Kidney glomerular epithelial cell (primary cell): ENCODE data around the gene MT1G.
"Not testable (repeated sequence)": the region's sequence is repeated elsewhere in the genome, so short reads cannot be mapped to it uniquely, and the experiment has no call there.

ENCODE experiments used
- DNase-seq: peaks from one replicate; lab custom pipeline; 2025; lab: John Stamatoyannopoulos, UW

The MT1G gene

GRCh38 chr16:56684926-56685590 is 17.2 kb upstream of the MT1G start:
- DNase-seq, result no peak

GRCh38 chr16:56684256-56684925 is 16.5 kb upstream of the MT1G start:
- DNase-seq, result no peak

DNA sequence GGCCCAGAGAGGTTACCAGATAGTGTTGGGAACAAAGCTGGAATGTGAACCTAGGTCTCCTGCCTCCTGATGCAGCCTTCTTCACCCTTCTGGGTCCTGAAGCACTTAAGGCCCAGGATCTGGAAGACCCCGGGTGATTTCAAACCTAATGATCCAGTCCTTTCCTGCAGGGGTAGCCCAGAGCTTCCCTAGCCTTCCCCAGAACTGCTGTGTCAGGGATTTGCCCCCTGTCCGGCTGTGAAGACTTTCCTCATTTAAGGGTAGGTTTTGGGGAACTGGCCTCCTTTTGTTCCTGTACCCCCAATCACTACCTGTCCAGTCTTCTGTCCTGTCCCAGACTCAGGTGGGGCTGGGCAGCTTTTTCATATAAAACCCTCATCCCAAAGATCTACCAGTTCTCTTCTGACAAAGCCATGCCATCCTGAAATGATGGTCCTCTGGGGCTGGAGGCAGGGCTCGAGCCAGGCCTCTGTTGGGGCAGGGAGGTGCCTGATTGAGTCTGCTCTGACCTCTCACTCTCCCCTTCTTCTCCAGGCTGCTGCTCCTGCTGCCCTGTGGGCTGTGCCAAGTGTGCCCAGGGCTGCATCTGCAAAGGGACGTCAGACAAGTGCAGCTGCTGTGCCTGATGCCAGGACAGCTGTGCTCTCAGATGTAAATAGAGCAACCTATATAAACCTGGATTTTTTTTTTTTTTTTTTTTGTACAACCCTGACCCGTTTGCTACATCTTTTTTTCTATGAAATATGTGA is 15.7 kb upstream of the MT1G start:
- no peak for DNase-seq

GRCh38 chr16:56682703-56683397 is 15.0 kb upstream of the MT1G start:
- DNase-seq, result no peak

DNA sequence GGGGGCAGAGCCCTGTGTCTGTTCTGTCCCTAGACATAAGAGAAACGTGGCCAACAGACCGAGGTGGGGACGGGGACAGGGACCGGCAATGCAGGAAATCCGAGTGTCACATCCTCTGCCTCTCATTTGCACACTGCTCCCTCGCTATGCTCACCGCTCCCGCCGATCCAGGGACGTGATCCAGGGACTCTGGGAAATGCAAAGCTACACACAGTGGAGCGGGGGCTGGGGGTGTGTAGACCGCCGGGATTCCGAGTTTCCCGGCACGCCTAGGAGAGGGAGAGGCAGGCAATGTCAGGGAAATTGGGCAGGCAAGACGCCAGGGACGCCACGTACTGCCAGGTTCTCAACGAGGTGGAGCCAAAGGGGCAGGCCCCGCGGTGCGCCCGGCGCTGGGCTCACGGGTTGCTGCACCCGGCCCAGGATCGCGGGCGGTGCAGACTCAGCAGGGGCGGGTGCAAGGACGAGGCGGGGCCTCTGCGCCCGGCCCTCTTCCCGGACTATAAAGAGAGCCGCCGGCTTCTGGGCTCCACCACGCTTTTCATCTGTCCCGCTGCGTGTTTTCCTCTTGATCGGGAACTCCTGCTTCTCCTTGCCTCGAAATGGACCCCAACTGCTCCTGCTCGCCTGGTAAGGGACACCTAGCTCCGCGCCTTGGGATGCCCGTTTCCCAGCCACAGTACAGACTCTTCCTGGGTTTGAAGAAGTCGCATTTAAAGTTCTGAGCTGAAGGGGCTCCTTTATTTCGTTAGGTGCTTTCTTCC is 14.3 kb upstream of the MT1G start, which contains the start of gene MT1X:
MT1X (plus strand) TSS at position 532 of the 764 bp plus-strand sequence; CDS start at position 603, 71 bp downstream.
- peak; percentile 82 for DNase-seq

- no peak for DNase-seq
These were observed 12.0 kb upstream of the MT1G start for GRCh38 chr16:56679818-56680217.

DNA sequence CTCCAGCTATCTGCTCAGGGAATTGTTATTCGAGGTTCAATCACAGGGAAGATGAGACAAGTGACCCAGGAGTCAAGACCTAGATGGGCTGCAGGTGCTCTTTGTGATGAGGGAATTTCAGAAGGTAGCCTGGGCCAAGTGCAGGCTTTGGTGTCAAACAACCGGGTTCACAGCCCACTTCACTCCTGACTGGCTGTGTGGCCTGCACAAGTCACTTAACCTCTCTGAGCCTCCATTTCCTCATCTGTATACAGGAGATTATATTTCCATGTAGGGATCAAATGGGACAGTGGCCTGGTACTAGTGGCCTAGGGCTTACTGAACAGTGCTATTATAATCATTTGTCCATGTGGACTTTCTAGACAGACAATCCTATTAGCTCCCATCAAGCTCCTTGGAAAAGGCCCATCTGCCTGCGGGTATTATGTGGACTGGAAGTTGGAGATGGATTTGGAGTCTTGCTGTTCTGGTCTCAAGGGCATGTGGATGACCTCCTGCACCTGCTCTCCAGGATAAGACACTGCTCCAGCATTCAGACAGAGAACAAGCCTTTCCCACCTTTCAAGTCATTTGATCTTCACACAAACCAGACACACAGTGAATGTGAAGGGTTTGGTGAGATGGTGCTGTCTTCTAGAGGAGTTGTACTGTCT is 11.3 kb upstream of the MT1G start:
- DNase-seq, result no peak

- DNase-seq, result no peak
These were observed 9.6 kb upstream of the MT1G start for GRCh38 chr16:56677474-56677873.

DNA sequence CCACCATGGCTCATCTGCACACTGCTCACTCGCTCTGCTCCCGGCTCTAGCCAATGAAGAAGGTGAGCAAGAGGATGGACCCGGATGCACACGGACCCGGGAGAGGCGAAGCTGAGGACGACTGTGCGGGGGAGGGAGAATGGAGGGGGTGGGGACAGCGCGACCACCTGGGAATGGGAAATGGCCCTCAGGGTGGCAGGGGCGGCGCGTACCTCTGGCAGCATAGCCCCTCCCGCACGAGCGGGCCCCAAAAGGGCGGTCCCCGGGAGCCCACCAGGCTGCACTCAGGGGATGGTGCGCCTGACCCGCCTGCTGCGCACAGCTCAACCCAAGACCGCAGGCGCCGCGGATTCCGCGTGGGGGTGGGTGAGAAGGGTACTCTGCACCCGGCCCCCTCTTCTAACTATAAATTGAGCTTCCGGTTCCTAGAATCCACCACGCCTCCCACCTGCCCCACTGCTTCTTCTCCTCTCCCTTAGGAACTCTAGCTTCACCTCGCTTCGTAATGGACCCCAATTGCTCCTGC is 7.9 kb upstream of the MT1G start:
- no peak for DNase-seq

- not testable (repeated sequence) for DNase-seq
These were observed 6.7 kb upstream of the MT1G start for GRCh38 chr16:56674570-56674969.

GRCh38 chr16:56673921-56674320 is 6.1 kb upstream of the MT1G start:
- peak; percentile 17 for DNase-seq

GRCh38 chr16:56672761-56673536 is 5.1 kb upstream of the MT1G start:
- no peak for DNase-seq

DNA sequence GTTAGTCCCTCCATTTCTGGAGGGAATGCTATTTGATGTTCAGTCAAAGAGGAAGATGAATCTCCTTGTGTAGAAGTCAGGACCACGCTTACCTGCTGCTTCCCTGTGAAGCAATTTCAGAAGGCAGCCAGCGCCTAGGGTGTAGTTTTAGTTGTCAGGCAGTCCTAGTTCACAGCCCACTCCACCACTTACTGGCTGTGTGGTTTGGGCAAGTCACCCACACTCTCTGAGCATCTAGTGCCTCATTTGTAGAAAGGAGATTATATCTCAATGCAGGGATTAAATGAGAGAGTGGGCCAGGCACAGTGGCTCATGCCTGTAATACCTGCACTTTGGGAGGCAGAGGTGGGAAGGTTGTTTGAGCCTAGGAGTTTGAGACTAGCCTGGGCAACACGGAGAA is 4.3 kb upstream of the MT1G start:
- DNase-seq, result not testable (repeated sequence)

DNA sequence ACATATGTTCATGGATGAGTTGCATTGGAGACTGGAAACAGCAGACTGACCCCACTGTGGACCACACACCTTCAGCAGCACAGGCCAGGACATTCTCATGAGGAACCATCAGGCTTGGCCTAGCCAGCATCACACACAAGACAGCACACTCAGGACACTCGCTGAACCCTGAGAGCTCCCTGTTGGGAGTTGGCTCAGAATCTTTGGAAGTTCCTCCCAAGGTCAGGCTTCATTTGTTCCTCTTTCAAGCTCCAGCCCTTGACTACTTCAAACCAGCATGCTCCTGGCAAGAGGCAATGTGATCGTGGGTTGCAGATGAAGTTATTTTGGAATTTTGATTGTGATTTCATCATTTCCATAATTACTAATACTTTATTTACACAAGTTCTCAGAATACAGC is 3.8 kb upstream of the MT1G start:
- not testable (repeated sequence) for DNase-seq

GRCh38 chr16:56670620-56670934 is 2.7 kb upstream of the MT1G start:
- DNase-seq, result no peak

DNA sequence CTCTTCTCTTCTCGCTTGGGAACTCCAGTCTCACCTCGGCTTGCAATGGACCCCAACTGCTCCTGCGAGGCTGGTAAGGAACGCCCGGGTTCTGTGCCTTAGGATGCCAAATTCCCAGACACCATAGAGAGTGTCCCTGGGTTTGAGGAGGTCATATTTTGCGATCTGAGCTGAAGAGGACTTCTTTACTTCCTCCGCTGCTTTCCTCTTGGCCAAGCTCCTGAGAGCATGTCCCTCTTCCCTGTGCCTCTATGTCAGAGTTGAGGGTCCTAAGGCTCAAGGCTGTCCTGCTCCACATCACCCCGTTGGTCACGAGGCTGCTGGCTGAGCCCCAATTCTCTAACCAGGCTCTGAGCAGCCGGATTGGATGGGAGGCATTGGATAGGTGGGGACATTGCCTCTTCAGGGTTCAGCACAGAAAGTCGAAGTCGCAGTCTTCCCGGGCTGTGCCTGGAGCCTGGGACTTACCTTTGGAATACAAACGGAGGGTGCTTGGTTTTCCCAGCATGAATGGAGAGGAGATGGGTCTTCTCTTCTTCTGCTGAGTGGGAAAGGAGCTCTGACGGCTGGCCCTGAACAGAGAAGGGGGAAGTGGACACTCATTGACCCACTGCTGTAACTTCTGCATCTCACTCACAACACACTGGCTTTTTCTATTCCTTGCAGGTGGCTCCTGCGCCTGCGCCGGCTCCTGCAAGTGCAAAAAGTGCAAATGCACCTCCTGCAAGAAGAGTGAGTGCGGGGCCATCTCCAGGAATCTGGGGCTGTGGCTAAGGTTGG is 2.2 kb upstream of the MT1G start:
- no peak for DNase-seq

DNA sequence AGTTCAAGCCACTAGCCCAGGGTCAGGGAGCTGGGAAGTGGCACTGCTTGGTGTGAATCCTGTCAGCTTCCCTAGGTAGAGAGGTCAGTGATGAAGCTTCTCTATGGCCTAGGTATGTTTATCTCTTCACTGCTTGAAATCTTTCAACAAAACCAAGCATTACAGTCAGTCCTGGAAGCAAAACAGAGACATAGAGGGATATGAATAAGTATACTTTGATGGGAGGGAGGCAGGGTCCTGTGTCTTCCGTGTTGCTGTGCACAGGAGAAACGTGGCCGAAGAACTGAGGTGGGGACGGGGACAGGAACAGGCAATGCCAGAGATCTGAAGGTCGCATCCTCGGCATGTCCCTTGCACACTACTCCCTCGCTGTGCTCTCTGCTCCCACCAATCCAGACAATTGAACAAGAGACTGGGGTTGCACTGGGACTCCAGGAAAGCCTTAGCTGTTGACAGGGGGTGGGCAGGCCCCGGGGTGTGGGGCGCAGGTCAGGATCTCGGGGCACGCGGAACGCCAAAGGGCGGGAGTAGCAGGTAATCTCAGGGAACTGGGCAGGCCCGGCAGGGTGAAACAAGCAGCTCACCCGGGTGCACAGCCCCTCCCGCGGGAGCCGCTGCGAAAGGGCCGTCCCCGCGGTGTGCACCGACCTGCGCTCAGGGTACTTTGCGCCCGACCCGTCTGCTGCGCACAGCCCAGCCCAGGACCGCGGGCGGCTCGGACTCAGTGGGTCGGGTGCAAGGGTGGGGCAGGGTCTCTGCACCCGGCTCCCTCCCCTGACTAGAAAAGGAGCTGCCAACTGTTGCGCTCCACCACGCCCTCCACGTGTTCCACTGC is 1.4 kb upstream of the MT1G start, which contains the start of gene MT1H:
MT1H (plus strand) TSS at position 810 of the 835 bp plus-strand sequence. CDS start 71 bp downstream, outside the sequence.
- no peak for DNase-seq
